Effector memory CD4-positive, alpha-beta T cell (primary cell): ENCODE measurements around the gene RETREG1.
"Not testable (repeated sequence)": the region's sequence is repeated elsewhere in the genome, so short reads cannot be mapped to it uniquely, and the experiment has no call there.

Experiments
- DNase-seq, 3 donors: peaks; one replicate each; pipeline ENCODE4 v3.0.0-alpha.2; 2020
- H3K27ac ChIP-seq: 2 replicates; pipeline ENCODE4 v1.7.0; 2013; ENCODE audit warnings: mild to moderate bottlenecking, low read length, moderate library complexity; ENCODE audit not compliant: insufficient read depth, poor library complexity, severe bottlenecking
- H3K27me3 ChIP-seq: replicated peaks from 2 replicates; pipeline ENCODE4 v1.7.0; 2013; ENCODE audit warnings: mild to moderate bottlenecking, low read length; ENCODE audit not compliant: insufficient read depth, control insufficient read depth, poor library complexity, severe bottlenecking
- H3K36me3 ChIP-seq: 2 replicates; pipeline ENCODE4 v1.7.0; 2013; ENCODE audit warnings: mild to moderate bottlenecking, low read length, moderate library complexity; ENCODE audit not compliant: control insufficient read depth, insufficient read depth
- H3K4me1 ChIP-seq: 2 replicates; pipeline ENCODE4 v1.7.0; 2013; ENCODE audit warnings: low read length, mild to moderate bottlenecking; ENCODE audit not compliant: control insufficient read depth, insufficient read depth, poor library complexity, severe bottlenecking
- H3K4me3 ChIP-seq: 2 replicates; pipeline ENCODE4 v1.7.0; 2013; ENCODE audit warnings: low read length, low read depth, mild to moderate bottlenecking; ENCODE audit not compliant: insufficient read depth, poor library complexity, severe bottlenecking
- H3K9me3 ChIP-seq: 2 replicates; pipeline ENCODE4 v1.7.0; 2013; ENCODE audit warnings: mild to moderate bottlenecking, low read length, moderate library complexity; ENCODE audit not compliant: control insufficient read depth

RETREG1 gene

GRCh38 chr5:16482891-16483290 lies 133.9 kb downstream of the RETREG1 start:
- no peak for DNase-seq
- Histone ChIP-seq H3K4me3 (no peak overlapping the region), H3K4me1 (no peaks in the 10 kb centered on the region), H3K27me3 (no peaks in the 10 kb centered on the region), H3K36me3 (no peaks in the 10 kb centered on the region), H3K27ac (no peak overlapping the region), H3K9me3 (no peaks in the 10 kb centered on the region)

GRCh38 chr5:16480821-16481538 lies 135.8 kb downstream of the RETREG1 start:
- Histone ChIP-seq H3K36me3 (no peaks in the 10 kb centered on the region), H3K27ac (no peak overlapping the region), H3K9me3 (no peaks in the 10 kb centered on the region), H3K4me1 (no peaks in the 10 kb centered on the region), H3K27me3 (no peaks in the 10 kb centered on the region), H3K4me3 (no peak overlapping the region)
- DNase-seq: no peak

- no peaks in the 10 kb centered on the region for H3K9me3 ChIP-seq
- H3K4me1 ChIP-seq: no peaks in the 10 kb centered on the region
- DNase-seq: no peak
- no peak overlapping the region for H3K4me3 ChIP-seq
- H3K27ac ChIP-seq: no peak overlapping the region
- no peaks in the 10 kb centered on the region for H3K36me3 ChIP-seq
- H3K27me3 ChIP-seq: no peaks in the 10 kb centered on the region
These were observed 136.7 kb downstream of the RETREG1 start for GRCh38 chr5:16480144-16480543.

GRCh38 chr5:16477541-16477940 lies 139.3 kb downstream of the RETREG1 start:
- H3K4me3 ChIP-seq: no peak overlapping the region
- DNase-seq: no peak
- H3K36me3 ChIP-seq: no peaks in the 10 kb centered on the region
- H3K4me1 ChIP-seq: no peaks in the 10 kb centered on the region
- no peaks in the 10 kb centered on the region for H3K27me3 ChIP-seq
- no peak overlapping the region for H3K27ac ChIP-seq
- no peaks in the 10 kb centered on the region for H3K9me3 ChIP-seq

- not testable (repeated sequence) for H3K27me3 ChIP-seq, DNase-seq, H3K36me3 ChIP-seq, H3K9me3 ChIP-seq, H3K4me1 ChIP-seq, H3K27ac ChIP-seq, H3K4me3 ChIP-seq
These were observed 140.4 kb downstream of the RETREG1 start for GRCh38 chr5:16476417-16476816.

GRCh38 chr5:16471387-16471786 lies 145.4 kb downstream of the RETREG1 start:
- Histone ChIP-seq H3K9me3 (no peaks in the 10 kb centered on the region), H3K27me3 (no peaks in the 10 kb centered on the region), H3K27ac (no peak overlapping the region), H3K4me1 (peaks cover 6% of the 10 kb centered on the region), H3K4me3 (no peak overlapping the region), H3K36me3 (no peaks in the 10 kb centered on the region)
- DNase-seq: no peak

GRCh38 chr5:16467363-16468219 lies 149.2 kb downstream of the RETREG1 start:
- H3K27ac ChIP-seq: no peak overlapping the region
- DNase-seq: no peak
- peaks cover 21% of the 10 kb centered on the region for H3K4me1 ChIP-seq
- no peak overlapping the region for H3K4me3 ChIP-seq
- peaks cover 7% of the 10 kb centered on the region for H3K36me3 ChIP-seq
- no peaks in the 10 kb centered on the region for H3K27me3 ChIP-seq
- no peaks in the 10 kb centered on the region for H3K9me3 ChIP-seq

- peak within 1 kb of the TSS; percentile 91 for H3K4me3 ChIP-seq
- peak within 1 kb of the TSS; percentile 80 for H3K27ac ChIP-seq
- peaks cover 35% of the 10 kb centered on the region for H3K4me1 ChIP-seq
- peaks cover 22% of the 10 kb centered on the region for H3K36me3 ChIP-seq
- no peaks in the 10 kb centered on the region for H3K9me3 ChIP-seq
- peak; percentile 76 to 85 (median 79) for DNase-seq
- H3K27me3 ChIP-seq: no peaks in the 10 kb centered on the region
These were observed 151.0 kb downstream of the RETREG1 start, which contains the start of gene ZNF622 for GRCh38 chr5:16465544-16466432. Gene ZNF622, minus strand, starts transcription at chr5:16465800. Its CDS starts 135 bp downstream, at chr5:16465665.

- peak overlapping the region; percentile 91 for H3K4me3 ChIP-seq
- H3K36me3 ChIP-seq: peaks cover 25% of the 10 kb centered on the region
- no peak for DNase-seq
- no peaks in the 10 kb centered on the region for H3K27me3 ChIP-seq
- H3K4me1 ChIP-seq: peaks cover 35% of the 10 kb centered on the region
- H3K27ac ChIP-seq: peak overlapping the region; percentile 80
- no peaks in the 10 kb centered on the region for H3K9me3 ChIP-seq
These were observed 151.9 kb downstream of the RETREG1 start for GRCh38 chr5:16464664-16465543.
